CD4-positive, alpha-beta T cell (primary cell): ENCODE data around the gene LHFPL3. TPM values are rescaled to one million over a fixed set of nuclear protein-coding genes. Genes with fewer than 3 reads are reported as not detected.

Experiments
- ATAC-seq: fragments of 200-7000 bp; cut with Tn5 transposase; one replicate; pipeline ENCODE4 v1.10.0; 2022; ENCODE audit warnings: mild to moderate bottlenecking; ENCODE audit not compliant: poor library complexity
- CTCF ChIA-PET: fragments of 350-600 bp; sonication (Branson Sonifier 250); formaldehyde crosslinking; loops from one replicate; lab custom pipeline; 2021; ENCODE audit warnings: antibody characterized with exemption, inconsistent platforms; lab: Charles Lee
- POLR2A ChIA-PET: fragments of 350-600 bp; sonication (Branson Sonifier 250); formaldehyde crosslinking; loops from one replicate; lab custom pipeline; 2021; ENCODE audit warnings: antibody characterized with exemption, inconsistent platforms; lab: Charles Lee
- DNase-seq, 14 experiments: peaks; one replicate each; pipeline ENCODE4 v3.0.0-alpha.2; 2013 to 2020; ENCODE audit warnings: mixed read lengths in 2 of 14
- H3K27ac ChIP-seq, 2 donors: one replicate each; pipeline versions ENCODE4 v1.5.1 to v1.7.0; 2013; ENCODE audit warnings: low read length in 2 of 2, low read depth in 1 of 2, mild to moderate bottlenecking in 1 of 2
- H3K27me3 ChIP-seq, 2 experiments: 1 replicate in 1 of 2; 2 replicates in 1 of 2; pipeline versions ENCODE4 v1.6.1 to v1.7.0; 2013; ENCODE audit warnings: low read length in 2 of 2, control low read depth in 1 of 2, mild to moderate bottlenecking in 1 of 2, moderate library complexity in 1 of 2; ENCODE audit not compliant: insufficient read depth in 2 of 2, control insufficient read depth in 1 of 2
- H3K36me3 ChIP-seq: one replicate; pipeline ENCODE4 v1.6.1; 2013; ENCODE audit warnings: low read length, control low read depth; ENCODE audit not compliant: insufficient read depth
- H3K4me1 ChIP-seq: one replicate; pipeline ENCODE4 v1.6.1; 2013; ENCODE audit warnings: low read length, control low read depth; ENCODE audit not compliant: insufficient read depth
- H3K4me3 ChIP-seq: one replicate; pipeline ENCODE4 v1.5.1; 2013; ENCODE audit warnings: mild to moderate bottlenecking, low read length, moderate library complexity
- H3K9me3 ChIP-seq, 2 experiments: 1 replicate in 1 of 2; 2 replicates in 1 of 2; pipeline versions ENCODE4 v1.6.1 to v1.7.0; 2013; ENCODE audit warnings: low read length in 2 of 2, mild to moderate bottlenecking in 2 of 2, control low read depth in 1 of 2, moderate library complexity in 1 of 2; ENCODE audit not compliant: control insufficient read depth in 1 of 2, insufficient read depth in 1 of 2
- H3K27ac Mint-ChIP-seq: one replicate; pipeline ENCODE4 v1.8.0; 2020; ENCODE audit warnings: mixed read lengths
- H3K27me3 Mint-ChIP-seq: one replicate; pipeline ENCODE4 v1.8.0; 2021; ENCODE audit warnings: mixed read lengths
- H3K36me3 Mint-ChIP-seq: one replicate; pipeline ENCODE4 v1.8.0; 2021; ENCODE audit warnings: low read depth, mixed read lengths
- H3K4me1 Mint-ChIP-seq: one replicate; pipeline ENCODE4 v1.8.0; 2021; ENCODE audit warnings: low read depth, mixed read lengths
- H3K4me3 Mint-ChIP-seq: one replicate; pipeline ENCODE4 v1.8.0; 2020; ENCODE audit warnings: mild to moderate bottlenecking, mixed read lengths
- H3K9me3 Mint-ChIP-seq: one replicate; pipeline ENCODE4 v1.8.0; 2020; ENCODE audit warnings: mixed read lengths
- intact Hi-C, 2 experiments: fragments of 100-400 bp; cut with DNase I in 1 of 2; cut with micrococcal nuclease in 1 of 2; formaldehyde crosslinking; loops; one replicate each; pipeline versions ENCODE4 v1.15.1 to v1.9.0; 2023 to 2025; cut with DNase I, micrococcal nuclease
- total RNA-seq, 174 experiments: library from RNA in 2 of 174; stranded (reverse) in 2 of 174; gene quantifications; one replicate each; pipeline ENCODE4 v1.2.3 and lab custom pipeline; 2021 to 2026
- TF ChIP-seq, protein P1 (sequence below): fragments of 200-600 bp; IDR thresholded peaks from one replicate; pipeline ENCODE4 v1.8.0; 2022; ENCODE audit warnings: antibody characterized with exemption, mild to moderate bottlenecking

LHFPL3 gene
- total RNA-seq, 2 experiments from 2014 or later = not detected

DNA sequence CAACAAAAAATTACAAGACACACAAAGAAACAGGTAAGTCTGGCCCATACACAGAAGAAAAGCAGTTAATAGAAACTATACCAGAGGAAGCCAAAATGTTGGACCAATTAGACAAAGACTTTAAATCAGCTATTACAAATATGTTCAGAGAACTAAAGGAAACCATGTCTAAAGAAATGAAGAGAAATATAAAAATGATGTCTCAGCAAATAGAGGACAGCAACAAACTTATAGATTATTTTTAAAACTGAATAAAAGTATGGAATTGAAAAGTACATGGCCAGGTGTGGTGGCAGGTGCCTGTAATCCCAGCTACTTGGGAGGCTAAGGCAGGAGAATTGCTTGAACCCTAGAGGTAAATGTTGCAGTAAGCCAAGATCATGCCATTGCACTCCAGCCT lies 58.5 kb downstream of the LHFPL3 start:
- Histone ChIP-seq H3K27ac (no peak overlapping the region), H3K4me1 (no peaks in the 10 kb centered on the region), H3K9me3 (no peaks in the 10 kb centered on the region), H3K27me3 (no peaks in the 10 kb centered on the region), H3K36me3 (no peaks in the 10 kb centered on the region), H3K4me3 (no peak overlapping the region)
- Mint-ChIP-seq H3K27ac (no peak overlapping the region), H3K9me3 (peaks cover 11% of the 10 kb centered on the region), H3K36me3 (no peaks in the 10 kb centered on the region), H3K4me1 (no peaks in the 10 kb centered on the region), H3K4me3 (no peak overlapping the region), H3K27me3 (peaks cover 14% of the 10 kb centered on the region)
- DNase-seq (no peak), ATAC-seq (no peak)
- TF ChIP-seq, protein P1, sequence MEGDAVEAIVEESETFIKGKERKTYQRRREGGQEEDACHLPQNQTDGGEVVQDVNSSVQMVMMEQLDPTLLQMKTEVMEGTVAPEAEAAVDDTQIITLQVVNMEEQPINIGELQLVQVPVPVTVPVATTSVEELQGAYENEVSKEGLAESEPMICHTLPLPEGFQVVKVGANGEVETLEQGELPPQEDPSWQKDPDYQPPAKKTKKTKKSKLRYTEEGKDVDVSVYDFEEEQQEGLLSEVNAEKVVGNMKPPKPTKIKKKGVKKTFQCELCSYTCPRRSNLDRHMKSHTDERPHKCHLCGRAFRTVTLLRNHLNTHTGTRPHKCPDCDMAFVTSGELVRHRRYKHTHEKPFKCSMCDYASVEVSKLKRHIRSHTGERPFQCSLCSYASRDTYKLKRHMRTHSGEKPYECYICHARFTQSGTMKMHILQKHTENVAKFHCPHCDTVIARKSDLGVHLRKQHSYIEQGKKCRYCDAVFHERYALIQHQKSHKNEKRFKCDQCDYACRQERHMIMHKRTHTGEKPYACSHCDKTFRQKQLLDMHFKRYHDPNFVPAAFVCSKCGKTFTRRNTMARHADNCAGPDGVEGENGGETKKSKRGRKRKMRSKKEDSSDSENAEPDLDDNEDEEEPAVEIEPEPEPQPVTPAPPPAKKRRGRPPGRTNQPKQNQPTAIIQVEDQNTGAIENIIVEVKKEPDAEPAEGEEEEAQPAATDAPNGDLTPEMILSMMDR = no peak
- CTCF ChIA-PET = no interaction called here
- POLR2A ChIA-PET = no interaction called here
- intact Hi-C loops = no loop called here

DNA sequence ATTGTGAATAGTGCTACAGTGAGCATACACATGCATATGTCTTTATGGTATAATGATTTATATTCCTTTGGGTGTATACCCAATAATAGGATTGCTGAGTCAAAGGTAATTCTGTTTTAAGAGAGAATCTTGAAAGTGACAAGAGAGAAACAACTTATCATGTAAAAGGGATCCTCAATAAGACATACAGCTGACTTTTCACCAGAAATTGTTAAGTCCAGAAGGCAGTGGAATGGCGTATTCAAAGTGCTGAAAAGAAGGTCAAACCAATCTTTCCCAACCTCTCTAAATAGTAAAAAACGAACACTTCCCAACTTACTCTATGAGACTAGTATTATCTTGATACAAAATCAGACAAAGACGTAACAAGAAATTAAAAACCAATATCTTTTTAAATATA lies 59.8 kb downstream of the LHFPL3 start:
- POLR2A ChIA-PET = no interaction called here
- no peaks in the 10 kb centered on the region for H3K4me1 ChIP-seq
- Mint-ChIP-seq H3K27me3 (peaks cover 4% of the 10 kb centered on the region), H3K9me3 (peaks cover 11% of the 10 kb centered on the region), H3K4me1 (no peaks in the 10 kb centered on the region), H3K27ac (no peak overlapping the region), H3K4me3 (no peak overlapping the region), H3K36me3 (no peaks in the 10 kb centered on the region)
- intact Hi-C loops = no loop called here
- no peak overlapping the region for H3K27ac ChIP-seq
- H3K9me3 ChIP-seq = no peaks in the 10 kb centered on the region
- no peaks in the 10 kb centered on the region for H3K36me3 ChIP-seq
- ATAC-seq (no peak), DNase-seq (no peak)
- CTCF ChIA-PET = no interaction called here
- TF ChIP-seq, protein P1 = no peak
- no peak overlapping the region for H3K4me3 ChIP-seq
- no peaks in the 10 kb centered on the region for H3K27me3 ChIP-seq

DNA sequence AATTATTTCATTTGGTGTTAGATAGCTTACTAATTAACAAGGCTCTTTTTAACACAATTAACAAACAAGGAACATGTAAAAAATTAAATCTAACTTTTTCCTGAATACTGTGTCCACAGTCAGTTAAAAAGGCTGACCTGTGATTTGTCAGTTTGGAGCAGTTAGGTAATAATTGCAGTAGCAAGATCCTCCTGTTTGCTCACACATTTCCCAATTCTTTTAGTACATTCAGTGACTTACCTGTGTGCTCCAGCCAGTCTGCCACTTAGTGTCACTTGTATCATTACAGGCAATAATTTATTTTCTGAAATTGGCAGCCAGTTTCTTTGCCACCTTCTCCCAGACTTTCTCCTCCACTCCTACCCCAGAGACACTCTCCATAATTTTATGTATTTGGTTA lies 66.8 kb downstream of the LHFPL3 start:
- H3K36me3 ChIP-seq = no peaks in the 10 kb centered on the region
- TF ChIP-seq, protein P1 = no peak
- H3K27ac ChIP-seq = no peak overlapping the region
- no peak overlapping the region for H3K4me3 ChIP-seq
- no peaks in the 10 kb centered on the region for H3K36me3 Mint-ChIP-seq
- H3K4me3 Mint-ChIP-seq = no peak overlapping the region
- no peak overlapping the region for H3K27ac Mint-ChIP-seq
- H3K27me3 ChIP-seq = peaks cover 0 to 4% of the 10 kb centered on the region in 2 experiments
- H3K9me3 Mint-ChIP-seq = no peaks in the 10 kb centered on the region
- POLR2A ChIA-PET = no interaction called here
- no peak for ATAC-seq
- no peak for DNase-seq
- peaks cover 4% of the 10 kb centered on the region for H3K27me3 Mint-ChIP-seq
- intact Hi-C loops = no loop called here
- H3K9me3 ChIP-seq = no peaks in the 10 kb centered on the region
- H3K4me1 ChIP-seq = no peaks in the 10 kb centered on the region
- H3K4me1 Mint-ChIP-seq = no peaks in the 10 kb centered on the region
- CTCF ChIA-PET = no interaction called here
